PC-3 (cell line): ENCODE data around the gene ZDHHC1. TPM values are rescaled to one million over a fixed set of nuclear protein-coding genes. Genes with fewer than 3 reads are reported as not detected.

Source experiments
- ATAC-seq: fragments of 200-7000 bp; cut with Tn5 transposase; 2 replicates; pipeline ENCODE4 v1.9.1; 2020; ENCODE audit warnings: mild to moderate bottlenecking, moderate library complexity
- BruUV-seq: library from RNA; stranded (reverse); fragments of 400-500 nt; replicated peaks from 2 replicates; lab custom pipeline; 2021; lab: Mats Ljungman, UMichigan
- CTCF ChIA-PET: fragments of 300-600 bp; sonication (Branson Sonifier 250); formaldehyde crosslinking; loops from one replicate; lab custom pipeline; 2022; ENCODE audit warnings: antibody characterized with exemption; lab: Charles Lee
- POLR2A ChIA-PET: fragments of 300-600 bp; sonication (Branson Sonifier 250); formaldehyde crosslinking; loops from one replicate; lab custom pipeline; 2022; ENCODE audit warnings: antibody characterized with exemption; ENCODE audit not compliant: unreplicated experiment; lab: Charles Lee
- DNase-seq: peaks from one replicate; pipeline ENCODE4 v3.0.0-alpha.2; 2015
- H2AFZ ChIP-seq: fragments of 300-600 bp; sonication (generic); 2 replicates; pipeline ENCODE4 v1.6.0; 2016; ENCODE audit warnings: antibody characterized with exemption, low read length
- H3F3A ChIP-seq: fragments of 300-600 bp; sonication (generic); one replicate; pipeline ENCODE4 v1.6.0; 2017; ENCODE audit warnings: antibody characterized with exemption, low read length, control low read depth, mild to moderate bottlenecking; ENCODE audit not compliant: unreplicated experiment
- H3K27ac ChIP-seq: fragments of 300-600 bp; sonication (generic); 2 replicates; pipeline ENCODE4 v1.5.1; 2016; ENCODE audit warnings: mild to moderate bottlenecking, low read length
- H3K27me3 ChIP-seq: fragments of 300-600 bp; sonication (generic); 2 replicates; pipeline ENCODE4 v1.6.1; 2016; ENCODE audit warnings: low read length, mixed read lengths
- H3K36me3 ChIP-seq: fragments of 300-600 bp; sonication (generic); 2 replicates; pipeline ENCODE4 v1.6.1; 2016; ENCODE audit warnings: low read depth, mixed run types, low read length, mixed read lengths
- H3K4me1 ChIP-seq: fragments of 300-600 bp; sonication (generic); 2 replicates; pipeline ENCODE4 v1.5.1; 2016; ENCODE audit warnings: low read length; ENCODE audit not compliant: insufficient read depth
- H3K4me2 ChIP-seq: fragments of 300-600 bp; sonication (generic); 2 replicates; pipeline ENCODE4 v1.6.0; 2016; ENCODE audit warnings: low read length
- H3K4me3 ChIP-seq: fragments of 300-600 bp; sonication (generic); 2 replicates; pipeline ENCODE4 v1.5.1; 2016; ENCODE audit warnings: mild to moderate bottlenecking, low read length, mixed read lengths
- H3K79me2 ChIP-seq: fragments of 300-600 bp; sonication (generic); 2 replicates; pipeline ENCODE4 v1.6.1; 2017; ENCODE audit warnings: low read length, mixed read lengths
- H3K9ac ChIP-seq: fragments of 300-600 bp; sonication (generic); 2 replicates; pipeline ENCODE4 v1.6.0; 2016; ENCODE audit warnings: mild to moderate bottlenecking, low read length
- H3K9me2 ChIP-seq: fragments of 300-600 bp; sonication (generic); replicated peaks from 2 replicates; pipeline ENCODE4 v1.6.1; 2016; ENCODE audit warnings: mixed run types, low read length, mixed read lengths
- H3K9me3 ChIP-seq: fragments of 300-600 bp; sonication (generic); 2 replicates; pipeline ENCODE4 v1.6.1; 2016; ENCODE audit warnings: low read length, mixed read lengths
- H4K20me1 ChIP-seq: fragments of 300-600 bp; sonication (generic); 2 replicates; pipeline ENCODE4 v1.6.1; 2016; ENCODE audit warnings: low read length, mixed read lengths
- CTCF ChIP-seq: fragments of 300-600 bp; sonication (generic); conservative IDR thresholded peaks from 2 replicates; pipeline ENCODE4 v1.5.1; 2017; ENCODE audit warnings: antibody characterized with exemption, low read depth, mild to moderate bottlenecking, low read length
- EZH2 ChIP-seq: fragments of 300-600 bp; sonication (generic); IDR thresholded peaks from one replicate; pipeline ENCODE4 v1.6.1; 2017; ENCODE audit warnings: antibody characterized with exemption, mild to moderate bottlenecking, low read length; ENCODE audit not compliant: unreplicated experiment
- EZH2phosphoT487 ChIP-seq: fragments of 300-600 bp; sonication (generic); IDR thresholded peaks from 2 replicates; pipeline ENCODE4 v1.6.1; 2018; ENCODE audit warnings: mild to moderate bottlenecking, antibody characterized with exemption, low read length, borderline replicate concordance
- intact Hi-C: fragments of 100-400 bp; cut with micrococcal nuclease; formaldehyde crosslinking; loops from 2 replicates; pipeline ENCODE4 v1.9.0; 2023
- total RNA-seq: library from RNA; depleted of rRNA; stranded (reverse); fragments of >200 nt; gene quantifications from 2 replicates; pipeline ENCODE4 v1.2.3, GENCODE V29; 2014

ZDHHC1 gene
- total RNA-seq, 1 experiment from 2014 or later, result 4.8 TPM

DNA sequence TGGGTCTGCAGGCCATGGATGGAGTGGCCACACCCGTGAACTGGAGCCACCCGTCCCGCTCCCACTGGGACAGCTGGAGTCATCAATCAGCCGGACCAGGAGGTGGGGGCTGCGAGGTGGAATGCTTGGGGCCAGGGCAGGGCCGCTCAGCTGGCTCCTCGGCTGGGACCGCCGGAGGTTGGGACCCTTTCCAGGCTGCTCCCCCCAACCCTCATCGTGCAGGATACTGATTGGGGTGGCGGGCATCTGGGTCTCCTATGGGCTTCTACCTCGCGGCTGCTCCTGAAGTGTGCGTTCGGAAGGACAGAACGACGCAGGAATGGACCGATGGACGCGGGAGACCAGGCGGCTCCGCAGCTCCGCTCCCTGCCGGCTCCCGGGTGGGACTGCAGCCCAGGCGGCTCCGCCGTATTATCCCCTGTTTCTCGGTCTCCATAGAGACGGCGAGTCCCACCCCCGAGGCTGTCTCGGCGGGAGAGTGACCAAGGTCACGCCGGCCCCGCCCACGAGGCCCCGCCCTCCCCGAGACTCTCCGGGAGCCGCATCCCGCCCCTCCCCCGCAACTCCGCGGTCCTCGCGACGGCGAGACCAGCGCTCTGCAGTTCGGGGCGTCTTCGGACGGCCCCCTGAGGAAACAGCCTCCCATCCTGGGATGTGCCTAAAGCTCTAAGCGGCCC lies 23.0 kb downstream of the ZDHHC1 start, which contains the start of gene TPPP3:
TSS of gene TPPP3 (minus strand) at position 388 of the 677 bp plus-strand sequence. CDS start 2,387 bp downstream, outside the sequence.
- Histone ChIP-seq H3K4me2 (no peak within 1 kb of the TSS), H3F3A (no peaks in the 10 kb centered on the region), H3K9me2 (no peaks in the 10 kb centered on the region), H3K79me2 (no peaks in the 10 kb centered on the region), H3K27ac (no peak within 1 kb of the TSS), H3K36me3 (no peaks in the 10 kb centered on the region), H3K4me3 (no peak within 1 kb of the TSS), H3K27me3 (no peaks in the 10 kb centered on the region), H3K9ac (no peak within 1 kb of the TSS), H4K20me1 (no peaks in the 10 kb centered on the region), H3K9me3 (no peaks in the 10 kb centered on the region), H2AFZ (no peak within 1 kb of the TSS), H3K4me1 (peaks cover 5% of the 10 kb centered on the region; the same call in 1 of the 2 replicates)
- TF ChIP-seq EZH2, result no peak
- no peak for TF ChIP-seq CTCF
- TF ChIP-seq EZH2phosphoT487, result no peak
- no peak for ATAC-seq
- intact Hi-C loops, result loop anchor here (10.0 kb wide), 1 partner anchor 48 kb away; no protein-coding TSS in a partner anchor
- no TSS peak for BruUV-seq
- POLR2A ChIA-PET, result no interaction called here
- CTCF ChIA-PET, result interaction anchor here (0.7 kb wide), 1 partner anchor 132 kb away, joined by 6 read pairs; no protein-coding TSS in a partner anchor
- no peak for DNase-seq

GRCh38 chr16:67392301-67393059 lies 23.8 kb downstream of the ZDHHC1 start:
- no peak overlapping the region for H3K27ac ChIP-seq
- TF ChIP-seq CTCF (no peak), EZH2phosphoT487 (no peak), EZH2 (no peak)
- no peaks in the 10 kb centered on the region for H3F3A ChIP-seq
- H3K36me3 ChIP-seq, result no peaks in the 10 kb centered on the region
- BruUV-seq, result no TSS peak
- H3K79me2 ChIP-seq, result no peaks in the 10 kb centered on the region
- no peaks in the 10 kb centered on the region for H4K20me1 ChIP-seq
- ATAC-seq, result no peak
- no peaks in the 10 kb centered on the region for H3K9me2 ChIP-seq
- no peak overlapping the region for H3K9ac ChIP-seq
- H3K4me3 ChIP-seq, result no peak overlapping the region
- peaks cover 5% of the 10 kb centered on the region; the same call in 1 of the 2 replicates for H3K4me1 ChIP-seq
- H2AFZ ChIP-seq, result no peak overlapping the region
- H3K4me2 ChIP-seq, result no peak overlapping the region
- no peaks in the 10 kb centered on the region for H3K27me3 ChIP-seq
- ChIA-PET CTCF (no interaction called here), POLR2A (no interaction called here)
- DNase-seq, result no peak
- no peaks in the 10 kb centered on the region for H3K9me3 ChIP-seq
- intact Hi-C loops, result loop anchor here (10.0 kb wide), 1 partner anchor 48 kb away; no protein-coding TSS in a partner anchor
